Kidney capillary endothelial cell (primary cell): ENCODE results near the gene NUS1.
A peak's percentile ranks its signal among the peaks of the same experiment; 100 is the strongest.
"Not testable (repeated sequence)": the region's sequence is repeated elsewhere in the genome, so short reads cannot be mapped to it uniquely, and the experiment has no call there.

Experiments
- DNase-seq: peaks from one replicate; pipeline ENCODE4 v3.0.0-alpha.2; 2018; ENCODE audit warnings: low spot score

NUS1 gene

DNA sequence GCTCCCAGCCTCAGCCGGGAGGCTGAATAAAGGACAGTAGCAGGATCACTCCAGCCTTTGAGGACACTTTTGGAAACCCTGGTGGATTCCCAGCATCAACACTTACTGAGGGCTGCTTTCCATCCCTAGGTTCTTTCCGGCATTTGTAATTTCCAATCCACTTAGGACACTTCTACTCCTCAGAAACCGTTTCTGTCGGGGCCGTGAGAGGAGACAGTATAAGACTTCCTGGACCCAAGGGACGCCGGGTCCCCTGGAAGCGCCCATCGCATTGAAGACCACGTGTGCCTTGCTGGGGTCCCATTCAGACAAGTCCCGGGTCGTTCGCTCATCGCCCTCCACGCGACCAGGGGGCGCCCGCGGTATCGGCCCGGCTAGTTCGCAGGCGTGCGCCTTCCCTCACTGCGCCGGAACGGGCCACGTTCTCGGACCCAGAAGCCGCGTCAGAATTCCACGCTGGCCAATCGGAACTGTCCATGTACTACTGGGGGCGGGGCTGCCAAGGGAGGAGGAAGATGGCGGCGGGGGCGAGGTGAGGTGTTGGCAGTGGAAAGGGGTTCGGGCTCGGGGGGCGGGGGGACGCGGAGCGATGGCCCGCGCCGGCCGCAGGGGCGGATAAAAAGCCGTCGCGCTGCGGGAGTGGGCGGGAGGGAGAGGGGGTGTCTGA, at the start of gene NUS1:
Gene NUS1 (plus strand): TSS at position 479 of the 667 bp plus-strand sequence. CDS start 202 bp downstream, outside the sequence.
- DNase-seq, result peak; percentile 92

- DNase-seq, result no peak
Measured at GRCh38 chr6:117627533-117627932, 47.7 kb upstream of the NUS1 start.

DNA sequence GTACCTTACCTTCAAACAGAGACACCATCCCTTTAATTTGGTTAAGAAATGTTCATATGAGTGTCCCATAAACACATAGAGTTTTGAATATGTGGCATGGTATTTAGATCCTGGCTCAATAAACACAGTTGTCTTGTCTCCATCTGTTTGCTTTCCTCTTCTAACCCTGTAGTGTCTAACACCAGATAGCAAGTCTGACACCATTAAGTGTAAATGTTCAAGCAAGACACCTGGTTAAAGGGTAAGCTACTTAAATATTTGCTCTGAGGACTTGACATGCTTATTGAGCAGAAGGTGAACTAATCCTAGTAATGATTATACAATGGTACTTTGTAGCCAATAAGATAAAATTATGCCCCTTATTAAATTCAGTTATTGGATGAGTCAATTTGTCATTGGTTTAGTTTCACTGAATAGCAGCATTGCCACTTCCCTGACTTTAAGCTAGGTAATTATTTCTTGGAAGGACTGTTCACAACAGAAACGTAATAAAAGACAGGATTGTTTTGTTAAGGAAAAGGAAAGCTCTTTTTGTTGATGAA, 46.1 kb upstream of the NUS1 start:
- DNase-seq, result no peak

DNA sequence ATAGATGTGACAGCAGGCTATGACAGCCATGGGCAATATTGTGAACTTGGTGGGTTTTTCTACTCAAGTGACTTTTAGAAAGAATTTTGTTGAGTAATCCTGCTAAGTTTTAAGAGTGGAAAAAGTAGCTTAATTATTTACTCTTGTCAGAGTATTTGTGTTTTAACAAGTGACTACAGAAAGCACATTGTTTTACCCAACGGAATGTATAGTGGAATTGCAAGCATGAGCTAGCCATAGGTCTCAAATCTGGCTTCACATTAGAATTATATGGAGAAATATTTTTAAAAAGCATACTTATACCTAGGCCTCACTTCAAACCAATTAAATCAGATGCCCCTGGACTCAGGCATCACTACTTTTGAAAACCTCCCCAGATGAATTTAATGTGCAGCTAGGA, 37.5 kb upstream of the NUS1 start:
- no peak for DNase-seq

DNA sequence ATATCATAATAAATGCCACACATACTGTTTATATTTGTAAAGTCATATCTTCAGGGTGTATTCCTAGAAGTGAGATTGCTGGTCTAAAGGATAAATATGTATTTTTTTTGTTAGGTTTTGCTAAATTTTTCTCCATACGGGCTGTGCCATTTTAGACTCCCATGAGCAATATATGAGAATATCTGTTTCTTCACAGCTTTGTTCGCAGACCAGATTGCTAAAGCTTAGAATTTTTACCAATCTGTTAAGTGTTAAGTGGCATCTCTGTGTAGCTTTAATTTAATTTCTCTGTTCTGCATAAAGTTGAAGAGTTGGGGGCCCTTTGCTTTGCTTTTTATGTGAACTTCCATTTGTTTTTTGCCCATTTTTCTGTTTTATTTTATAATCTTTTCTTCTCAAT, 32.3 kb upstream of the NUS1 start:
- DNase-seq, result no peak

- DNase-seq, result not testable (repeated sequence)
Measured at GRCh38 chr6:117651984-117652383, 23.3 kb upstream of the NUS1 start.

GRCh38 chr6:117653949-117654348, 21.3 kb upstream of the NUS1 start:
- no peak for DNase-seq

- no peak for DNase-seq
Measured at GRCh38 chr6:117655380-117655779, 19.9 kb upstream of the NUS1 start.

GRCh38 chr6:117666881-117667280, 8.4 kb upstream of the NUS1 start:
- DNase-seq, result no peak

DNA sequence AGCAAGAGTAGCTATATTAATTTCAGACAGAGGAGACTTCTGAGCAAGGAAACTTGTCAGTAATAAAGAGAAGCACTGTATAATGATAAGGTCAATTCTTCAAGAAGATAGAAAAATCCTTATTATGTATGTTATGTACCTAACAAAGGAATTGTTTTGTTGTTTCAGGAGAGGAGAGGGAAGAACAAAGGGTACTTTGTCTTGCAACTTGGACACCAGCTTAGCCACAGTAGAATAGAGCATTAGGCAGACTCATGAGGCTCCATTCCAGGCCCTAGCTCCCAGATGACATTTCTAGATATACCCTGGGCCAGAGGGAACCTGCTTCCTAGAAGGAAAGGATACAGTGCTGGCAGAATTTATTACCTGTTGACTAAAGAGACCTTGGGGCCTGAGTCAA, 6.5 kb upstream of the NUS1 start:
- DNase-seq, result no peak

DNA sequence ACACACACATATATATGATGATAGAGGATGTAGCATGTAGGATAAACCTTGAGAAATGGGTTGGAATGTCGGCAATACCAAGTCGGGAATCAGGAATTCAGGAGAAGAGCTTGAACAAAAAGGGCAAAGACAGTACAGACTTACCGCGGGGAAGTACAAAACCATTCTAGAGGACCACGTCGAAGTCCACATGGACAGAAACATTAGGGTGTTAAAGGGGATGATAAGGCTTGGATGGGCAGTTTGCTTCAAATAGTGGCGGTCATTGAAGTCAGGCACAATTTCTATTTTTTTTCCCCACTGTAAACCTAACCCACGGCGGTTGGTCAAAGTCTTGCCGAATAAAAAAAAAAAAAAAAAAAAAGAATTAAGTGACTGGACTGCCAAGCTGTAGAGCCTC, 766 bp upstream of the NUS1 start:
- DNase-seq, result no peak

DNA sequence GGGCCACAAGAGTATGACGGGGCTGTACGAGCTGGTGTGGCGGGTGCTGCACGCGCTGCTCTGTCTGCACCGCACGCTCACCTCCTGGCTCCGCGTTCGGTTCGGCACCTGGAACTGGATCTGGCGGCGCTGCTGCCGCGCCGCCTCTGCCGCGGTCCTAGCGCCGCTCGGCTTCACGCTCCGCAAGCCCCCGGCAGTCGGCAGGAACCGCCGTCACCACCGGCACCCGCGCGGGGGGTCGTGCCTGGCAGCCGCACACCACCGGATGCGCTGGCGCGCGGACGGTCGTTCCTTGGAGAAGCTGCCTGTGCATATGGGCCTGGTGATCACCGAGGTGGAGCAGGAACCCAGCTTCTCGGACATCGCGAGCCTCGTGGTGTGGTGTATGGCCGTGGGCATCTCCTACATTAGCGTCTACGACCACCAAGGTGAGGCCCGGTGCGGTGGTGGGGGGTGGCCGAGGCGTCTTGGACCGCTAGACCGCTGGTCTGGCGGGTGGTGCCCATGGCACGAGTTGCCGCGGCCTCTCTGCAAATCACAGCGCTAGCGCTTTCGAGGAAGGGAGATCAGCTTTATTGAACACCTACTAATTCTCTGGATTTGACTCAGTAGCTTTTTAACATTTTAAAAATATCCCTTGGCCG, 511 bp downstream of the NUS1 start:
- DNase-seq, result not testable (repeated sequence)

GRCh38 chr6:117676577-117677218, 1.4 kb downstream of the NUS1 start:
- DNase-seq, result no peak

GRCh38 chr6:117677553-117678141, 2.4 kb downstream of the NUS1 start:
- no peak for DNase-seq

DNA sequence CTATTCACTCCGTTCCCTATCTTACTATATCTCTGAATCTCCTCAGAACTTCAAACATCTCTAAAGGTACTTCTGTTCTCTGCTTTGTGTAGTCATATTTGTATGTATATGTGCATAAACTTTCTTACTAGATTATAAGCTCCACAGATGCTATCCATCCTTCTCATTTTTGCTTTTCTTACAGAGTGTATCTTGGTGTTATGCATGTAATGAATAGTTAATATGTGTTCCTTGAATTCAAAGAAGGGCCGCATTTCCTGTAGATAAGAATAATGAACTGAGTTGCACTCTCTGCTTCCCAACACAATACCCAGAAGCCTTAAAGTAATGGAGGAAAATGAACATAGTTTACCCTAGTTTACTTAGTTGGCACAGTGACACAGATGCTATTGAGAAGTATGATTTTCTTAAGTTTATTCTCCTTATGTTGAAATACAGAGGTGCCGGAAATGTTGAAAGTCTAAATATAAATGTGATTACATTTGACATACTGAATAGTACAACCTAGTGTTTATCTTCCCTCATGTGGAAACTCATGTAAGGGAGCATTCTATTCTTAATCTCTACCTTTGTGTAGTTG, 6.0 kb downstream of the NUS1 start:
- no peak for DNase-seq

DNA sequence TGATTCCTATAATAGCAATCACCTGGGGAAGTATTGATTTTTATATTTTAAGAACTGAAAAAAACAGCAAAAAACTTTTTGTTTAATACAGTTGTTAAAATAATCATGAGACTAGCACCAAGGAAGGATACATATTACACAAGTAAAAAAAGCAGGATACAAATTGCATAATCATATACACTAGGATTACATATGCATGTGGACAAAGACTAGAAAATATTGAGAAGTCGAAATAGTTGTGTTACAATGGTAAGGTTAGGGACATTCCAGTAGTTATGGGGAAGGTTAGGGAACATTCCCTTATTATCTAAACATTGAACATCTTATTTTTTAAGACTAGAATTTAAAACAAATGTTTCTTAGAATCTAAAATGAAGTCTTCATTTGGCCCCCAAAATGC, 9.5 kb downstream of the NUS1 start:
- DNase-seq, result no peak

GRCh38 chr6:117685359-117685758, 10.1 kb downstream of the NUS1 start:
- no peak for DNase-seq

- DNase-seq, result no peak
Measured at GRCh38 chr6:117687021-117687648, 11.9 kb downstream of the NUS1 start.

DNA sequence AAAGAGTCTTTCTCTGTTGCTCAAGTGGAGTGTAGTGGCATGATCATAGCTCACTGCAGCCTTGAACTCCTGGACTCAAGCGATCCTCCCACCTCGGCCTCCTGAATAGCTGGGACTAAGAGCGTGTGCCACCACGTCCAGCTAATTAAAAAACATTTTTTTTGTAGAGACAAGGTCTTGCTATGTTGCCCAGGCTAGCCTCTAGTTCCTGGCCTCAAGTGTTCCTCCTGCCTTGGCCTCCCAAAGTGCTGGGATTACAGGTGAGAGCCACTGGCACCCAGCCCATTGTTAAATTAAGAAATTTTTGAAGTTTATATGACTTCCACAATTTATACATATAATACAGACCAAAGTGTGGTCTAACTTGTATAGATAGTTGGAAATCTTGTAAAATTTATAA, 14.3 kb downstream of the NUS1 start:
- not testable (repeated sequence) for DNase-seq

DNA sequence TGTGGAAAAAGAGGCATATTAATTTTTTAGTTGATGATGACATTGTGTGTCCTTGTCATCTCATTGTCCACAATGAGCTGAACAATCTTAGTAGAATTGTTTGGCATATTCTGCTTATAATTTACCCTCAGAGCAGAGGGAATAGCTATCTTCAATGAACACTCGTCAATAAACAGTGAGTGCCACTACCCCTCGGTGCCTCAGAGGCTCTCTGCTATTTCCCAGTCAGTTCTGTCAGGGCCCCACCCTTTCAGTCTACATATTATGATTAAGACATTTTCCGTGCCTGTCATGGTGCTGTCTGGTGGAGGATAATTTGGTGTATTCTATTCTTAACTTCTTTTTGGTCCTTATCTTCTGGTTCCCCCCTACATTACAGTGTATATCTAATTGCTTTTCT, 31.2 kb downstream of the NUS1 start:
- no peak for DNase-seq

DNA sequence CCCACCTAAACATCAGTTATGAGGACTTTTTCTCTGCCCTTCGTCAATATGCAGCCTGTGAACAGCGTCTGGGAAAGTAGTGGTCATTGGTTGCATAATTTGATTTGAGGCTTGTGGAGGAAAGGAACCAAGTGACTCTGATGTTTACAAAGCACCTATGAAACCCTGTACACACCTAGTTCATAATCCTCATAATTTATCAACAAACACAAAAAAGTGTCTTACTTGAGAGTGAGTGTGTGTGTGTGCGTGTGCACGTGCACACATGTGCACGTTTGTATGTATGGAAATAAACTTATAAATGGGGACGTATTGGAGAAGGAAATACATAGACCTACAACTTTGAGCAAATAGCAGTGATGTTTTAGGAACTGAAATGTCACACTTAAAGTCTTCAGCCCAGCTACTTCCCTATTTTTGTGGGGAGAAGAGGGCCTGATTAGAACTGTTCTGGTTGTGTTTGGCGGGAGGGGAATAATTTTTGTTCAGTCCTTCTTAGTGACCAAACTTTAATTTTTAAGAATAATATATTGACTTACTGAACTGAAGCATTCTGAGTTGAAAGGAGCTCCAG, 31.8 kb downstream of the NUS1 start:
- not testable (repeated sequence) for DNase-seq

DNA sequence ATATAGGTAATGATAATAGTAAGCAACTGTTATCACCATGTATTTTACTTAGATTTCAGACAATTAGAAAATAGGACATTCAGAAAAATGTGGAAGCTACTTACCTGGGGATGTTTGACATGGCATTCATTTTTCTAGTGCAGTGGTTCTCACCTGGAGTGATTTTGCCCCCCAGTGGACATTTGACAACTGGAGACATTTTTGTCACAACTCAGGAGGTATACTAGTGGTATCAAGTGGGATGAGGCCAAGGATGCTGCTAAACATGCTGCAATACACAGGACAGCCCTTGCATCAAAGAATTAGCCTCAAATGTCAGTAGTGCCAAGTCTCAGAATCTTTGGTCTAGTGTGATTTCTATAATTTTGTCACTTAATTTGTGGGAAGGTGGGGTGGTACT, 36.1 kb downstream of the NUS1 start:
- DNase-seq, result no peak
